GM12878 (cell line): ENCODE measurements around the gene RUNX3. TPM values are rescaled to one million over a fixed set of nuclear protein-coding genes. Genes with fewer than 3 reads are reported as not detected.
A peak's percentile ranks its signal among the peaks of the same experiment; 100 is the strongest.

ENCODE experiments used
- CTCF ChIP-seq, 3 experiments: IDR thresholded peaks in 2 of 3; conservative IDR thresholded peaks in 1 of 3; 2 replicates each; pipeline ENCODE4 v1.5.1; 2011; ENCODE audit warnings: low read depth in 3 of 3, low read length in 3 of 3, mild to moderate bottlenecking in 3 of 3, control low read depth in 2 of 3, moderate library complexity in 2 of 3, inconsistent platforms in 1 of 3, mixed read lengths in 1 of 3; ENCODE audit not compliant: control insufficient read depth in 2 of 3, insufficient read depth in 1 of 3; ENCODE audit errors: extremely low read depth in 1 of 3
- EED ChIP-seq: sonication (generic); IDR thresholded peaks from 2 replicates; pipeline ENCODE4 v1.6.1; 2016; ENCODE audit warnings: antibody characterized with exemption, low read depth
- EP300 ChIP-seq, 2 experiments: fragments of 150-350 bp in 1 of 2; IDR thresholded peaks; 2 replicates each; pipeline ENCODE4 v1.6.1; 2011 to 2012; ENCODE audit warnings: low read depth in 2 of 2, low read length in 2 of 2, borderline replicate concordance in 1 of 2, improper control_type of control experiment in 1 of 2, inconsistent platforms in 1 of 2; ENCODE audit not compliant: control insufficient read depth in 1 of 2
- ESRRA ChIP-seq: IDR thresholded peaks from 2 replicates; pipeline ENCODE4 v1.6.1; 2012; ENCODE audit warnings: mild to moderate bottlenecking, low read length, improper control_type of control experiment
- IKZF2 ChIP-seq, 2 experiments: fragments of 450-650 bp; IDR thresholded peaks; 2 replicates each; pipeline ENCODE4 v1.6.1; 2017; ENCODE audit warnings: mild to moderate bottlenecking in 2 of 2, moderate library complexity in 2 of 2
- MEF2A ChIP-seq: IDR thresholded peaks from 2 replicates; pipeline ENCODE4 v1.6.1; 2011; ENCODE audit warnings: low read depth, mild to moderate bottlenecking, low read length, moderate library complexity; ENCODE audit not compliant: insufficient read depth
- MYC ChIP-seq: IDR thresholded peaks from 2 replicates; pipeline ENCODE4 v1.6.1; 2011; ENCODE audit warnings: mild to moderate bottlenecking, low read length, moderate library complexity, inconsistent platforms; ENCODE audit not compliant: insufficient read depth, insufficient replicate concordance, insufficient read length, severe bottlenecking
- POU2F2 ChIP-seq: IDR thresholded peaks from 3 replicates; pipeline ENCODE4 v1.6.1; 2011; ENCODE audit warnings: low read depth, mild to moderate bottlenecking, low read length, borderline replicate concordance
- SMAD1 ChIP-seq: fragments of 450-650 bp; IDR thresholded peaks from 2 replicates; pipeline ENCODE4 v1.6.1; 2018; ENCODE audit warnings: mild to moderate bottlenecking, low read depth; ENCODE audit not compliant: partially characterized antibody
- SMAD5 ChIP-seq: IDR thresholded peaks from 2 replicates; pipeline ENCODE4 v1.6.1; 2016; ENCODE audit warnings: antibody characterized with exemption, low read depth
- SP1 ChIP-seq: IDR thresholded peaks from one replicate; pipeline ENCODE4 v1.6.1; 2011; ENCODE audit warnings: low read depth, low read length
- STAT1 ChIP-seq: fragments of 450-650 bp; conservative IDR thresholded peaks from 2 replicates; pipeline ENCODE4 v1.6.1; 2014; ENCODE audit warnings: antibody characterized with exemption, mild to moderate bottlenecking
- SUZ12 ChIP-seq: fragments of 200-600 bp; sonication (generic); IDR thresholded peaks from one replicate; pipeline ENCODE4 v1.6.1; 2018; ENCODE audit warnings: antibody characterized with exemption, mild to moderate bottlenecking; ENCODE audit not compliant: unreplicated experiment
- TBL1XR1 ChIP-seq: IDR thresholded peaks from 2 replicates; pipeline ENCODE4 v1.6.1; 2012; ENCODE audit warnings: low read depth, low read length, improper control_type of control experiment
- USF1 ChIP-seq: IDR thresholded peaks from 2 replicates; pipeline ENCODE4 v1.6.1; 2011; ENCODE audit warnings: borderline replicate concordance, low read depth, mild to moderate bottlenecking, moderate library complexity, mixed read lengths, low read length; ENCODE audit not compliant: insufficient read depth; ENCODE audit errors: extremely low read length
- WRNIP1 ChIP-seq: IDR thresholded peaks from 2 replicates; pipeline ENCODE4 v1.6.1; 2011; ENCODE audit warnings: low read depth, low read length, improper control_type of control experiment, borderline replicate concordance
- ZBED1 ChIP-seq: IDR thresholded peaks from 2 replicates; pipeline ENCODE4 v1.6.1; 2016; ENCODE audit warnings: borderline replicate concordance
- ZBTB33 ChIP-seq: fragments of 450-650 bp; IDR thresholded peaks from 2 replicates; pipeline ENCODE4 v1.6.1; 2017; ENCODE audit warnings: mild to moderate bottlenecking
- ZBTB4 ChIP-seq: fragments of 450-650 bp; formaldehyde crosslinking; IDR thresholded peaks from 2 replicates; pipeline ENCODE4 v1.4.0; 2022; ENCODE audit warnings: mild to moderate bottlenecking, moderate library complexity
- ZNF207 ChIP-seq: fragments of 450-650 bp; IDR thresholded peaks from 2 replicates; pipeline ENCODE4 v1.6.1; 2014; ENCODE audit warnings: antibody characterized with exemption, mild to moderate bottlenecking, borderline replicate concordance
- ZNF622 ChIP-seq: fragments of 450-650 bp; IDR thresholded peaks from 2 replicates; pipeline ENCODE4 v1.6.1; 2017; ENCODE audit warnings: mild to moderate bottlenecking, inconsistent platforms
- polyA plus RNA-seq, 11 experiments: library from polyadenylated mRNA; depleted of rRNA in 4 of 11; unstranded in 6 of 11; stranded (reverse) in 5 of 11; fragments of >200 nt; fragmentation: Nextera tagmentation in 4 of 11; fragmentation: Illumina TruSeq in 1 of 11; extraction: Ambion mirVana in 4 of 11; extraction: Trizol in 1 of 11; gene quantifications; 1 replicate in 1 of 11; 2 replicates in 10 of 11; pipeline versions ENCODE4 v1.2.1 to v1.2.3, GENCODE V29; 2011 to 2016; ENCODE audit warnings: inconsistent platforms in 2 of 11, missing spikeins in 2 of 11, low read depth in 1 of 11
- total RNA-seq, 4 experiments: library from RNA; depleted of rRNA in 3 of 4; stranded (reverse); fragments of >200 nt in 3 of 4; fragmentation: Illumina TruSeq in 1 of 4; extraction: Trizol in 1 of 4; gene quantifications; 2 replicates each; pipeline versions ENCODE4 v1.2.1 to v1.2.3, GENCODE V29; 2013 to 2021

The RUNX3 gene
- total and polyA plus RNA-seq, 10 of the 15 experiments (the other 5 are each of a cell fraction or from before 2014, with no cell fraction given) = 19.0 to 151 (median 31.4) TPM

- peak; percentile 72 for TF ChIP-seq MEF2A
- no peak for TF ChIP-seq CTCF (IDR thresholded peaks at IDR 0.05 in 2 of 3, conservative IDR thresholded peaks at IDR 0.05 in 1 of 3; ENCODE audit: control insufficient read depth in 2 of 3, extremely low read depth in 1 of 3, insufficient read depth in 1 of 3, low read depth in 3 of 3, low read length in 3 of 3)
- TF ChIP-seq IKZF2 (IDR thresholded peaks at IDR 0.05) = peak; percentile 93 to 95
- TF ChIP-seq USF1 = peak; percentile 86
- no peak for TF ChIP-seq MYC
- no peak for TF ChIP-seq SUZ12
- TF ChIP-seq SMAD5 = peak; percentile 79
- peak; percentile 90; the same call in 2 of the 3 replicates for TF ChIP-seq POU2F2
- TF ChIP-seq ZNF622 = no peak
- peak; percentile 60; the same call in 1 of the 2 replicates for TF ChIP-seq ZBED1
- peak; percentile 40; the same call in 1 of the 2 replicates for TF ChIP-seq ZBTB33
- TF ChIP-seq EED = peak; percentile 92
- peak; percentile 85 for TF ChIP-seq TBL1XR1
- TF ChIP-seq STAT1 = no peak
- no peak for TF ChIP-seq ZBTB4 (CRISPR knock-in tag)
- peak; percentile 48 for TF ChIP-seq SP1
- TF ChIP-seq SMAD1 = peak; percentile 95
- TF ChIP-seq ESRRA = peak; percentile 15; the same call in 1 of the 2 replicates
- no peak for TF ChIP-seq WRNIP1
- no peak for TF ChIP-seq ZNF207
- peak in 1 of 2 experiments; percentile 84; a peak in 3 of 4 replicates for TF ChIP-seq EP300 (IDR thresholded peaks at IDR 0.05; ENCODE audit: borderline replicate concordance in 1 of 2, control insufficient read depth in 1 of 2, low read depth in 2 of 2, low read length in 2 of 2)
These were observed 34.9 kb upstream of the RUNX3 start (continued) for GRCh38 chr1:24964811-24965570.
